T-helper 9 cell (primary cell): ENCODE measurements around the gene SWT1.

ENCODE experiments used
- DNase-seq: peaks from one replicate; pipeline ENCODE4 v3.0.0-alpha.2; 2020

SWT1 gene

GRCh38 chr1:185322636-185323035 is 165.7 kb downstream of the SWT1 start:
- DNase-seq: no peak

GRCh38 chr1:185324118-185324517 is 167.2 kb downstream of the SWT1 start:
- no peak for DNase-seq

GRCh38 chr1:185325413-185325812 is 168.4 kb downstream of the SWT1 start:
- no peak for DNase-seq

GRCh38 chr1:185328255-185328654 is 171.3 kb downstream of the SWT1 start:
- no peak for DNase-seq

GRCh38 chr1:185334182-185334581 is 177.2 kb downstream of the SWT1 start:
- no peak for DNase-seq

- no peak for DNase-seq
These were observed 180.3 kb downstream of the SWT1 start for GRCh38 chr1:185337246-185337645.

- DNase-seq: peak; percentile 17
These were observed 182.0 kb downstream of the SWT1 start for GRCh38 chr1:185338719-185339622.

GRCh38 chr1:185341196-185341781 is 184.3 kb downstream of the SWT1 start:
- no peak for DNase-seq
